CD14-positive monocyte (primary cell): Measurements from ENCODE around the gene SNTN. TPM values are rescaled to one million over a fixed set of nuclear protein-coding genes. Genes with fewer than 3 reads are reported as not detected.

Experiments used
- DNase-seq, 3 donors: peaks; one replicate each; pipeline ENCODE4 v3.0.0-alpha.2; 2011 to 2022
- H2AFZ ChIP-seq: 2 replicates; pipeline ENCODE4 v1.6.0; 2012; ENCODE audit warnings: mild to moderate bottlenecking, low read depth, low read length, inconsistent platforms; ENCODE audit not compliant: insufficient read depth, poor library complexity, severe bottlenecking
- H3K27ac ChIP-seq, 2 donors: 1 replicate in 1 of 2; 2 replicates in 1 of 2; pipeline ENCODE4 v1.5.1; 2012 to 2013; ENCODE audit warnings: low read length in 2 of 2, control low read depth in 1 of 2, inconsistent platforms in 1 of 2, low read depth in 1 of 2, mild to moderate bottlenecking in 1 of 2
- H3K27me3 ChIP-seq, 2 donors: one replicate each; pipeline versions ENCODE4 v1.6.0 to v1.6.1; 2011 to 2013; ENCODE audit warnings: low read length in 2 of 2; ENCODE audit not compliant: control insufficient read depth in 2 of 2, insufficient read depth in 2 of 2
- H3K36me3 ChIP-seq, 2 donors: replicated peaks in 1 of 2; 1 replicate in 1 of 2; 2 replicates in 1 of 2; pipeline versions ENCODE4 v1.5.1 to v1.6.1; 2012 to 2013; ENCODE audit warnings: low read length in 2 of 2, control low read depth in 1 of 2, inconsistent platforms in 1 of 2, mild to moderate bottlenecking in 1 of 2; ENCODE audit not compliant: insufficient read depth in 2 of 2, control insufficient read depth in 1 of 2
- H3K4me1 ChIP-seq, 2 donors: 1 replicate in 1 of 2; 2 replicates in 1 of 2; pipeline versions ENCODE4 v1.5.1 to v1.6.1; 2012 to 2013; ENCODE audit warnings: low read length in 2 of 2, control low read depth in 1 of 2, inconsistent platforms in 1 of 2, mild to moderate bottlenecking in 1 of 2, moderate library complexity in 1 of 2; ENCODE audit not compliant: insufficient read depth in 2 of 2, control insufficient read depth in 1 of 2
- H3K4me2 ChIP-seq: replicated peaks from 2 replicates; pipeline ENCODE3; 2012; ENCODE audit warnings: low read length, moderate library complexity, mild to moderate bottlenecking; ENCODE audit not compliant: poor library complexity, severe bottlenecking; ENCODE audit errors: extremely low read depth
- H3K4me3 ChIP-seq, 3 experiments: fragments of 200-600 bp in 1 of 3; sonication (generic) in 1 of 3; replicated peaks in 1 of 3; 1 replicate in 2 of 3; 2 replicates in 1 of 3; pipeline ENCODE4 v1.5.1; 2011 to 2013; ENCODE audit warnings: low read length in 3 of 3, mild to moderate bottlenecking in 3 of 3, control low read depth in 2 of 3, low read depth in 2 of 3, inconsistent platforms in 1 of 3, moderate library complexity in 1 of 3
- H3K79me2 ChIP-seq: 2 replicates; pipeline ENCODE4 v1.6.0; 2012; ENCODE audit warnings: mild to moderate bottlenecking, control low read depth, inconsistent platforms, low read length, moderate library complexity; ENCODE audit not compliant: insufficient read depth
- H3K9ac ChIP-seq: 2 replicates; pipeline ENCODE4 v1.6.0; 2017; ENCODE audit warnings: low read length, mild to moderate bottlenecking; ENCODE audit not compliant: insufficient read depth, poor library complexity, severe bottlenecking
- H3K9me3 ChIP-seq, 2 donors: replicated peaks in 1 of 2; 1 replicate in 1 of 2; 2 replicates in 1 of 2; pipeline versions ENCODE4 v1.5.1 to v1.6.1; 2012 to 2013; ENCODE audit warnings: low read length in 2 of 2, control low read depth in 1 of 2; ENCODE audit not compliant: control insufficient read depth in 1 of 2, insufficient read depth in 1 of 2
- H4K20me1 ChIP-seq: 2 replicates; pipeline ENCODE4 v1.6.0; 2012; ENCODE audit warnings: mild to moderate bottlenecking, low read length, control low read depth, moderate library complexity; ENCODE audit not compliant: insufficient read depth
- H3K27ac Mint-ChIP-seq, 7 donors: one replicate each; pipeline ENCODE4 v1.8.0; 2020; ENCODE audit warnings: mild to moderate bottlenecking in 7 of 7, mixed read lengths in 7 of 7, moderate library complexity in 6 of 7, inconsistent platforms in 2 of 7
- H3K27me3 Mint-ChIP-seq, 3 donors: one replicate each; pipeline ENCODE4 v1.8.0; 2021 to 2022; ENCODE audit warnings: low read depth in 3 of 3, mild to moderate bottlenecking in 3 of 3, mixed read lengths in 3 of 3, moderate library complexity in 3 of 3, inconsistent platforms in 1 of 3
- H3K36me3 Mint-ChIP-seq, 2 donors: one replicate each; pipeline ENCODE4 v1.8.0; 2020; ENCODE audit warnings: mixed read lengths in 2 of 2, inconsistent platforms in 1 of 2, mild to moderate bottlenecking in 1 of 2
- H3K4me1 Mint-ChIP-seq: one replicate; pipeline ENCODE4 v1.8.0; 2020; ENCODE audit warnings: mild to moderate bottlenecking, mixed read lengths
- H3K4me3 Mint-ChIP-seq, 2 donors: one replicate each; pipeline ENCODE4 v1.8.0; 2020; ENCODE audit warnings: mild to moderate bottlenecking in 2 of 2, mixed read lengths in 2 of 2, moderate library complexity in 1 of 2
- H3K9me3 Mint-ChIP-seq, 7 donors: one replicate each; pipeline ENCODE4 v1.8.0; 2020 to 2022; ENCODE audit warnings: mixed read lengths in 7 of 7, mild to moderate bottlenecking in 6 of 7, moderate library complexity in 6 of 7, inconsistent platforms in 2 of 7
- CTCF ChIP-seq: fragments of 200-600 bp; IDR thresholded peaks from one replicate; pipeline ENCODE4 v1.8.0; 2022; ENCODE audit warnings: antibody characterized with exemption, mild to moderate bottlenecking
- WGBS: methylation state at CpG from one replicate; pipeline ENCODE4 v1.1.5; 2013; ENCODE audit warnings: missing lambda C conversion rate; ENCODE audit not compliant: insufficient coverage; 5-methylcytosine and 5-hydroxymethylcytosine counted together
- intact Hi-C, 2 donors: fragments of 100-400 bp; cut with micrococcal nuclease; formaldehyde crosslinking; loops; one replicate each; pipeline versions ENCODE4 v1.15.0 to v1.15.1; 2023
- polyA plus RNA-seq, 3 donors: library from polyadenylated mRNA; depleted of rRNA in 1 of 3; unstranded in 2 of 3; stranded (reverse) in 1 of 3; fragments of 300-500 nt in 2 of 3; fragments of >200 nt in 1 of 3; fragmentation: Illumina TruSeq in 2 of 3; gene quantifications; 1 replicate in 2 of 3; 2 replicates in 1 of 3; pipeline ENCODE4 v1.2.3, GENCODE V29; 2012 to 2021

SNTN gene
- polyA plus RNA-seq, 3 donors = not detected

- Mint-ChIP-seq H3K27me3 (peaks cover 2 to 5% (median 4%) of the 10 kb centered on the region in 3 donors), H3K4me1 (no peaks in the 10 kb centered on the region), H3K9me3 (peaks cover 0 to 4% (median 2%) of the 10 kb centered on the region in 7 donors), H3K27ac (no peak overlapping the region), H3K36me3 (no peaks in the 10 kb centered on the region), H3K4me3 (no peak overlapping the region)
- Histone ChIP-seq H3K79me2 (no peaks in the 10 kb centered on the region), H3K9me3 (no peaks in the 10 kb centered on the region), H2AFZ (no peak overlapping the region), H3K4me2 (no peak overlapping the region), H3K4me3 (no peak overlapping the region), H3K27me3 (no peaks in the 10 kb centered on the region), H4K20me1 (no peaks in the 10 kb centered on the region), H3K36me3 (no peaks in the 10 kb centered on the region), H3K9ac (no peak overlapping the region), H3K4me1 (no peaks in the 10 kb centered on the region), H3K27ac (no peak overlapping the region)
- DNase-seq = no peak
- no CpG with 5 or more reads among the region's 4 CpGs for WGBS
- intact Hi-C loops = no loop called here
- no peak for TF ChIP-seq CTCF
Measured at GRCh38 chr3:63655519-63655918, 3.0 kb downstream of the SNTN start.

DNA sequence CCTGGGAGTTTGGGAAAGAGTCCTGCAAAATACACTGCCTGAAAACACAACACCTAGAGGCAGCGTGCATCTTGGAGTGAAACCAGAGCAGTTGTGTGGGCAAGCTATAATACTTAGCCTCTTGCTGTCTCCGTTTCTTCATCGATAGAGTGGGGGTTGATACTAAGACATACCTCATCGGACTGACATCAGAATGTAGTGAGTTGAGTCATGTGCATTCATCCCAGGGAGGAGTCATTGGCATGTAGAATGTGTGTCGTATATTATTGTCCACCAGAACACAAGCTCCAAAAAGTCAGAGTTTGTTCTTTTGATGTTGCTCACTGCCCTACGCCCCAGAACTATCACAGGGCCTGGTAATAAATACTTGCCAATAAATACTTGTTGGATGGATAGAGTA, 4.3 kb downstream of the SNTN start:
- Histone ChIP-seq H3K27ac (no peak overlapping the region), H3K79me2 (no peaks in the 10 kb centered on the region), H3K9ac (no peak overlapping the region), H3K4me3 (no peak overlapping the region), H3K27me3 (no peaks in the 10 kb centered on the region), H3K4me2 (no peak overlapping the region), H3K36me3 (no peaks in the 10 kb centered on the region), H4K20me1 (no peaks in the 10 kb centered on the region), H3K9me3 (no peaks in the 10 kb centered on the region), H2AFZ (no peak overlapping the region), H3K4me1 (no peaks in the 10 kb centered on the region)
- Mint-ChIP-seq H3K9me3 (peaks cover 0 to 3% (median under 1%) of the 10 kb centered on the region in 7 donors), H3K36me3 (no peaks in the 10 kb centered on the region), H3K27me3 (peaks cover 2 to 5% (median 5%) of the 10 kb centered on the region in 3 donors), H3K4me1 (no peaks in the 10 kb centered on the region), H3K27ac (no peak overlapping the region), H3K4me3 (no peak overlapping the region)
- WGBS = 100% methylated on average over 3 of the region's 6 CpGs
- intact Hi-C loops = no loop called here
- TF ChIP-seq CTCF = no peak
- no peak for DNase-seq
